ENCODE results near the gene SNRNP25.

SNRNP25 gene

GRCh38 chr16:50769-51591 is 2.6 kb upstream of the SNRNP25 start:
- no peaks in the 10 kb centered on the region for H3K9me3 Mint-ChIP-seq
- H3K27ac Mint-ChIP-seq, result peak overlapping the region in 1 of 2 donors; percentile 62
- H3K27me3 Mint-ChIP-seq, result no peaks in the 10 kb centered on the region

GRCh38 chr16:54237-54581 is 581 bp downstream of the SNRNP25 start:
- H3K27me3 Mint-ChIP-seq, result no peaks in the 10 kb centered on the region
- no peaks in the 10 kb centered on the region for H3K9me3 Mint-ChIP-seq
- H3K4me1 Mint-ChIP-seq (ENCODE audit: low read depth in 2 of 2), result peaks cover 24 to 26% of the 10 kb centered on the region in 2 donors
- ATAC-seq (replicated peaks) (no peak), DNase-seq (no peak)
- H3K4me3 Mint-ChIP-seq, result peak overlapping the region; percentile 96 to 99
- H3K36me3 Mint-ChIP-seq (ENCODE audit: insufficient read depth), result peaks cover 31% of the 10 kb centered on the region
- peak overlapping the region in 1 of 2 donors; percentile 91 for H3K27ac Mint-ChIP-seq

More at GRCh38 chr16:50769-51591, 2.6 kb upstream of the SNRNP25 start:
- peaks cover 20 to 26% of the 10 kb centered on the region in 2 donors for H3K4me1 Mint-ChIP-seq (ENCODE audit: low read depth in 2 of 2)
- no peak for DNase-seq
- peaks cover 52% of the 10 kb centered on the region for H3K36me3 Mint-ChIP-seq (ENCODE audit: insufficient read depth)
- no peak for ATAC-seq (replicated peaks)
- H3K4me3 Mint-ChIP-seq, result peak overlapping the region; percentile 96 to 99

GRCh38 chr16:55571-56136 is 2.0 kb downstream of the SNRNP25 start:
- peak overlapping the region in 1 of 2 donors; percentile 56 for H3K4me3 Mint-ChIP-seq
- no peak overlapping the region for H3K27ac Mint-ChIP-seq
- no peaks in the 10 kb centered on the region for H3K27me3 Mint-ChIP-seq
- H3K36me3 Mint-ChIP-seq (ENCODE audit: insufficient read depth), result peaks cover 24% of the 10 kb centered on the region
- DNase-seq, result no peak
- H3K9me3 Mint-ChIP-seq, result no peaks in the 10 kb centered on the region
- peaks cover 20 to 24% of the 10 kb centered on the region in 2 donors for H3K4me1 Mint-ChIP-seq (ENCODE audit: low read depth in 2 of 2)
- ATAC-seq (replicated peaks), result no peak

- Mint-ChIP-seq H3K27me3 (no peaks in the 10 kb centered on the region), H3K4me3 (peak overlapping the region in 1 of 2 donors; percentile 23), H3K27ac (no peak overlapping the region), H3K36me3 (ENCODE audit: insufficient read depth) (peaks cover 17% of the 10 kb centered on the region), H3K4me1 (ENCODE audit: low read depth in 2 of 2) (peaks cover 13 to 19% of the 10 kb centered on the region in 2 donors), H3K9me3 (no peaks in the 10 kb centered on the region)
- ATAC-seq (replicated peaks) (no peak), DNase-seq (no peak)
These were observed 2.8 kb downstream of the SNRNP25 start for GRCh38 chr16:56231-56927.

DNA sequence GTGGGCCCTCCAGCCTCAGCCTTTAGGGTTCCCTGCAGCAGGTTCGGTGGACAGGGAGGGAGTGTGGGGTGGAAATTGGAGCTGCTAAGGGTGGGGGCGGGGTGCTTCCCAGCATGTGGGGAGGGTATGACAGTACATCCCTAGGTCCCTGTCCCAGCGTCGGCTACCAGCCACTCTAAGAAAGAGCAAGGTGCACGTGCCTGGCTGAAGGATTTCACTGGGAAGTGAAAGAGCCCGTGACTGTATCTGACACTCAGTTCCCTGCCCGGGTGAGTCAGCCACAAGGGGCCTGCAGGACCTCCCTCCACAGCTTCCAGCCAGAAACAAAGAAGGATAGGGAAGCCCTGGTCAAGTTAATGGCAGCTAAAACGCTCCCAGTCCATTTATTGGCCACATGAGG is 4.1 kb downstream of the SNRNP25 start:
- peak overlapping the region in 1 of 2 donors; percentile 88 for H3K27ac Mint-ChIP-seq
- DNase-seq, result no peak

DNA sequence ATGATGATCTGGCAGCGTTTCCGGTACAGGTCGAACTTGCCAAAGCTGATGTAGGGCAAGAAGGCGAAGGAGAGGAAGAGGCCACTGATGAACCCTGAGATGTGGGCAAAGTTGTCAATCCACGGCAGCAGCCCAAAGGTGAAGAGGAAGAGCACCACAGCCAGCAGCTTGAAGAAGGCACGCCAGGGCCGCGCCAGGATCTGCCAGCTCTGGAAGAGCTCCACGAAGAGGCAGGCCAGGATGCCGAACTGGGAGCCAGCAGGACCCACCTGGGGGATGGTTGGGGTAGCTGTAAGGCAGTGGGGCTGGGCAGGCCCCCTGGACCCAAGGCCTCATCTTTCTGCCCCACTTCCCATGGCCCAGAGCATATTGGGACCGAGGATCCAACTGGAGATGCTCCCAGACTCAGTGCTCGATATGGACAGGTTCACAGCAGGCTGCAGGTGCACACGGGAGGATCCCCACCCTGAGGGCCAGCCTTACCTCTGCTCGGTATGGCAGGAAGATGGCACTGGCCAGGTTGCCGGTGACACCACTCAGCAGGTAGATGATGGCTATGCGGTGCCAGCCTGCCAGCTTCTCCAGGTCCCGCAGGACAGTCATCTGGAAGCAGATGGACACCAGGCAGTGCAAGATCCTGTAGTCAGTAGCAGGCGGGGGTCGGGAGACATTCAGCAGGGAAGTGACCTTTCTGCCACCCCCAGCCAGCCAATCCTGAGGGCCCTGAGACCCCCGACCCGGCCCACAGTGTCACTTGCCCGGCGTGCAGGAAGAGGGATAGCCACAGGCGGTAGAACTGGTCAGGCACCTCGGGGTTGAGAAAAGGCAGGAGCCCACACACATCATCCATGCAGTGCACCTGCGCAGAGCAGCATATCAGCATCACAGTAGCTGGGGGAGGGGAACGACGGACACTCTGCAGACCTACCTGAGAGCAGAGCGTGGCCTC is 5.1 kb downstream of the SNRNP25 start:
- no peaks in the 10 kb centered on the region for H3K27me3 Mint-ChIP-seq
- H3K4me3 Mint-ChIP-seq, result no peak overlapping the region
- H3K36me3 Mint-ChIP-seq (ENCODE audit: insufficient read depth), result peaks cover 3% of the 10 kb centered on the region
- H3K4me1 Mint-ChIP-seq (ENCODE audit: low read depth in 2 of 2), result peaks cover 5 to 8% of the 10 kb centered on the region in 2 donors
- H3K9me3 Mint-ChIP-seq, result no peaks in the 10 kb centered on the region
- ATAC-seq (replicated peaks), result no peak
- peak overlapping the region; percentile 79 to 88 for H3K27ac Mint-ChIP-seq
- DNase-seq, result no peak

More for the DNA sequence above, 4.1 kb downstream of the SNRNP25 start:
- Mint-ChIP-seq H3K9me3 (no peaks in the 10 kb centered on the region), H3K4me1 (ENCODE audit: low read depth in 2 of 2) (peaks cover 9 to 13% of the 10 kb centered on the region in 2 donors), H3K4me3 (no peak overlapping the region), H3K36me3 (ENCODE audit: insufficient read depth) (peaks cover 11% of the 10 kb centered on the region), H3K27me3 (no peaks in the 10 kb centered on the region)
- ATAC-seq (replicated peaks), result no peak

GRCh38 chr16:59440-60059 is 5.9 kb downstream of the SNRNP25 start:
- H3K4me3 Mint-ChIP-seq, result no peak overlapping the region
- ATAC-seq (replicated peaks) (no peak), DNase-seq (no peak)
- peak overlapping the region in 1 of 2 donors; percentile 79 for H3K27ac Mint-ChIP-seq
- H3K27me3 Mint-ChIP-seq, result no peaks in the 10 kb centered on the region
- H3K36me3 Mint-ChIP-seq (ENCODE audit: insufficient read depth), result peaks cover 3% of the 10 kb centered on the region
- peaks cover 0 to 4% of the 10 kb centered on the region in 2 donors for H3K4me1 Mint-ChIP-seq (ENCODE audit: low read depth in 2 of 2)
- H3K9me3 Mint-ChIP-seq, result no peaks in the 10 kb centered on the region

GRCh38 chr16:60166-60565 is 6.5 kb downstream of the SNRNP25 start:
- no peaks in the 10 kb centered on the region for H3K27me3 Mint-ChIP-seq
- peaks cover 0 to 6% of the 10 kb centered on the region in 2 donors for H3K4me1 Mint-ChIP-seq (ENCODE audit: low read depth in 2 of 2)
- ATAC-seq (replicated peaks) (no peak), DNase-seq (no peak)
- H3K4me3 Mint-ChIP-seq, result no peak overlapping the region
- H3K36me3 Mint-ChIP-seq (ENCODE audit: insufficient read depth), result peaks cover 3% of the 10 kb centered on the region
- H3K9me3 Mint-ChIP-seq, result no peaks in the 10 kb centered on the region
- no peak overlapping the region for H3K27ac Mint-ChIP-seq

DNA sequence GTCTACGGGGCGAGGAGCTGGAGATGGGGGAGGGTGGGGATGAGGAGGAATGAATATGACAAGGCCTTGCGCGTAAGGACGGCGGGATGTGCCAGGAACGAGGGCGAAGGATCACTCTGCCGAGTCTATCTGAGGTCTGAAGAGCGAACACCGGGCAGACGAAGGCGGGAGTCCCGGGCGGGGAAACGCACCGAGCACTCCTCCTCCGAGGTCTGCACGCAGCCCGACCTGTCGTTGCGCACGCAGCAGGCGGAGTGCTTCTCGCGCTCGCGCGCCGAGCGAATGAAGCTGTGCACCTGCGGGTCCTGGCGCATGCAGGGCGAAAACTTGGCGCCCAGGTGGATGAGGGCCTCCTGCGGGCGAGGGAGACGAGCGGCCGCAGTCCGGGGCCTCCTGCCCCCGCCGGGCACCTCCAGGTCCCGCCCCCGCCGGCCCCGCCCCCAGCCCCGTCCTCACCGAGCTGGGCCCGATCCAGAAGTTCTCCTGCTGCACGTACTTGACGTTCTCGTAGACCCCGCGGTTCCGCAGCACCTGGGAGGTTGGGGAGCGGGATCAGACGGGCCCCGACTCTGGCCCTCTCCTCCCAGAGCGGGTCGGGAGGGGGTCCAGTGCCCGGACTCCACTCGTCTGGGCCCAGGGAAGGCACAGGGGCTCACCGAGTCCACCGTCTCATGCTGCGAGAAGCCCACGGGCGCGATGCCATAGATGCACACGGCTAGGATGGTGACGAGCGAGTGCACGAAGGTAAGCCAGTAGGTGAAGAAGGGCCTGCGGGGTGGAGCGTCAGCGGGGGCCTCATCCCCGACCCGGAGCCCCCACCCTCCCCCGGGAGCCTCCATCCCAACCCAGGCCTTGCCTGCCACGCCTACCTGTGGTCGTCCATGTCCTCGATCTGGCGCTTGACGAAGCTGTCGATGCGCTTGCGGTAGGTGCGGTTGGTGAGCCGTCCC is 7.6 kb downstream of the SNRNP25 start:
- no peak overlapping the region for H3K4me3 Mint-ChIP-seq
- H3K27ac Mint-ChIP-seq, result no peak overlapping the region
- peaks cover 0 to 9% of the 10 kb centered on the region in 2 donors for H3K4me1 Mint-ChIP-seq (ENCODE audit: low read depth in 2 of 2)
- no peaks in the 10 kb centered on the region for H3K27me3 Mint-ChIP-seq
- no peak for ATAC-seq (replicated peaks)
- no peaks in the 10 kb centered on the region for H3K9me3 Mint-ChIP-seq
- DNase-seq, result no peak
- H3K36me3 Mint-ChIP-seq (ENCODE audit: insufficient read depth), result peaks cover 3% of the 10 kb centered on the region

GRCh38 chr16:61879-62281 is 8.3 kb downstream of the SNRNP25 start:
- no peak overlapping the region for H3K27ac Mint-ChIP-seq
- no peaks in the 10 kb centered on the region for H3K9me3 Mint-ChIP-seq
- peaks cover 0 to 9% of the 10 kb centered on the region in 2 donors for H3K4me1 Mint-ChIP-seq (ENCODE audit: low read depth in 2 of 2)
- H3K27me3 Mint-ChIP-seq, result no peaks in the 10 kb centered on the region
- DNase-seq (no peak), ATAC-seq (replicated peaks) (no peak)
- H3K4me3 Mint-ChIP-seq, result no peak overlapping the region
- H3K36me3 Mint-ChIP-seq (ENCODE audit: insufficient read depth), result peaks cover 3% of the 10 kb centered on the region

DNA sequence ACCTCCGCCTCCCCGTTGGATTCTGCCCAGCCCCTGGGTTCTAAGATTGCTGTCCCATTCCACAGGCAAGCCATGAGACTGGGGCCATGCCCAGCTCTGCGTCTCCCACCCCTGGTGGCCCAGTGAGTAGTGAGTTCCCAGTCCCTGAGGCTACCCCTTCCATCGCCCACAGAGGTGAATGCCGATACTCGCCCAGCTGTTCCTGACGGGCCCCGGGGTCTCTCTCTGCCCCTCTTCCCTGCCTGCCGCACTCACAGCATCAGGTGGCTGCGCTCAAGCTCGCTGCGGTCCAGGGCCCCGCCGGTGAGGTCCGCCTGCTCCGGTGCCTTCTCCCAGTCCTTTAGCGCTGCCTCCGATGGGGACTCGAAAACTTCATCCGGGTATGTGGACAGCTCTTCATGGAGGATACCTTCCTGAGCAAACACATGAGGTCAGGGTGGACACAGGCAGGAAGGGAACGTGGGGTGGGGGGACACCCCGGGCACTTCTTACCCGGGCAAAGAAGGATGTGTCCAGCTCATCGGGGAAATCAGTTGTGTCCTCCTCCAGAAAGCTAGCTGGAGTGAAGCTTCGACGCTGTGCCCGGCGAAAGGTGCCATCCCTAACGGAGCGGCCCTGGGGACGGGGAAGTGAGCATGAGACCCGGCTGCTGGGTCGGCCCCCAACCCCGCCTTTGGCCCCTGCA is 8.8 kb downstream of the SNRNP25 start:
- Mint-ChIP-seq H3K9me3 (no peaks in the 10 kb centered on the region), H3K27me3 (no peaks in the 10 kb centered on the region), H3K4me1 (ENCODE audit: low read depth in 2 of 2) (peaks cover 0 to 9% of the 10 kb centered on the region in 2 donors), H3K4me3 (no peak overlapping the region), H3K27ac (no peak overlapping the region), H3K36me3 (ENCODE audit: insufficient read depth) (peaks cover 3% of the 10 kb centered on the region)
- DNase-seq (no peak), ATAC-seq (replicated peaks) (no peak)
